HK-2 (cell line): Measurements from ENCODE around the gene SLC35A2.
"Not testable (repeated sequence)": the region's sequence is repeated elsewhere in the genome, so short reads cannot be mapped to it uniquely, and the experiment has no call there.

Source experiments
- DNase-seq: peaks from one replicate; pipeline ENCODE4 v3.0.0-alpha.2; 2018; ENCODE audit not compliant: unreplicated experiment

SLC35A2 gene

DNA sequence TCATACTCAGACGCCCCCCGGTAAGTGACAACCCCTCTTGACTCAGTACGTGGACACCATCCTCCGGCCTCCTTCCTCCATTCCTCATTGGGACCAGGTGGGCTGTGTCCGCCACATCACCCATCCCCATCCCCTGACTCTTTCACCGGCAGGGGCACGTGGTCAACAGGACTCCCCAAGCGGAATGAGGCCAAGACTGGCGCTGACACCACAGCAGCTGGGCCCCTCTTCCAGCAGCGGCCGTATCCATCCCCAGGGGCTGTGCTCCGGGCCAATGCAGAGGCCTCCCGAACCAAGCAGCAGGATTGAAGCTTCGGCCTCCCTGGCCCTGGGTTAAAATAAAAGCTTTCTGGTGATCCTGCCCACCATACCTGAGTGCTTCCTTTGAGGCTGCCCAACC, 8.7 kb downstream of the SLC35A2 start:
- DNase-seq = no peak

DNA sequence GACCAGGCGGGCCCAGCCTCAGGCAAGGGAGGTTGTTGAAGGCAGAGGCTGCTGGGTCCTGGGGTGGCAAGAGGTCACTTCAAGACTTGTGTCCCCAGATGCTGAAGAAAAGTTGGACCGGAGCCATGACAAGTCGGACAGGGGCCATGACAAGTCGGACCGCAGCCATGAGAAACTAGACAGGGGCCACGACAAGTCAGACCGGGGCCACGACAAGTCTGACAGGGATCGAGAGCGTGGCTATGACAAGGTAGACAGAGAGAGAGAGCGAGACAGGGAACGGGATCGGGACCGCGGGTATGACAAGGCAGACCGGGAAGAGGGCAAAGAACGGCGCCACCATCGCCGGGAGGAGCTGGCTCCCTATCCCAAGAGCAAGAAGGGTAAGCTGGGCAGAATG, 9.3 kb downstream of the SLC35A2 start:
- DNase-seq = no peak

DNA sequence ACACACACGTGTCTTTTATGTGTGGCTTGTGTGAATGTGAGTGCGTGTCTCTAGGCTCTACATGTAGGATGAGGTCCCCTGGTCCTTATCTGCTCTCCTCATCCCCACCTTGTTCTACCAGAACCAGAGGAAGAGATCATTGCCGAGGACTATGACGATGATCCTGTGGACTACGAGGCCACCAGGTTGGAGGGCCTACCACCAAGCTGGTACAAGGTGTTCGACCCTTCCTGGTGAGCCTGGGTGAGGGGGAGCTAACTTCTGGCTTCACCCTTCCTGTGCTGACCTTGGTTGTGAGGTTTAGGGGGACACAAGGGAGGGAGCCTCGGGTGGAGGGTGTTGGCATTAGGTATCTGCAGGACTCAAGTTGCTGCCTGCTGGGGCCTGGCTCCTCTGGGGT, 10.4 kb downstream of the SLC35A2 start:
- DNase-seq = no peak

DNA sequence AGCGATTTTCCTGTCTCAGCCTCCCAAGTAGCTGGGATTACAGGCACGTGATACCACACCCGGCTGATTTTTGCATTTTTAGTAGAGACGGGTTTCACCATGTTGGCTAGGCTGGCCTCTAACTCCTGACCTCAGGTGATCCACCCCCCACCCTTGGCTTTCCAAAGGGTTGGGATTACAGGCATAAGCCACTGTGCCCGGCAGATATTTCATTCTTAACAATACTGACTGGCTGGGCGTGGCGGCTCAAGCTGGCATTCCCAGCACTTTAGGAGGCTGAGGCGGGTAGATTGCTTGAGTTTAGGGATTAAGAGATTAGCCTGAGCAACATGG, 12.4 kb downstream of the SLC35A2 start:
- DNase-seq = no peak

DNA sequence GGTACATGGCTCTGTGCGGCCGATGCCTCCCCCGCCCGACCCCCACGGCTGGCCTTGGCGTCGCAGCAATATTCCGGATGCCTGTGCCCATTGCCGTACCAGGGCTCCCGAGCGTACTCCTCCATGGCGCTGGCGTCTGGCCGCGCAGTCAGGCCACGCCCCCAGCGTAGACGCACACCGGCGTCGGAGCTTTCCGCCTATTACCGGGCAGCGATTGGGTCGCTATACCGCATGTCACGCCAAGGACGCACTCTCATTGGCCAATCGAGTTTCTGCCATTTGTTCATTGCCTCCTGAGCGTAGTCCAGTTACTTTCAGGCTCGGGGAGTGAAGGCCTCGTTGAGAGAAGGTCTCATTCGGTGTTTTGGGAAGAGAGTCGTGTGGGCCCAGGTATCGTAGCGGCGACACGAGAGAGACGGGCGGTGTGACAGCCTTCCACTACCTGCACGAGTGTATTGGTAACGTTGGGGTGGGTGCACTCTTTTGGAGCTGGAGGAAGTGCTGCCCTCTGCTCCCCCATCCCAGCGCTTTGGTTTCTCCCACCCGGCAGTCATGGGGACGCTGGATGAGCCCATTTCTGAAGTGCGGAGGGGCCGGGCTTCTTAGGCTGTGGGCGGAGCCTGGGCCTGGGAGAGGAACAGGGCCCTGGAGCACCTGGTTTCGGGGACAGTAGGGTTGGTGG, 13.7 kb downstream of the SLC35A2 start, which contains the start of the genes PQBP1 and TIMM17B:
Gene PQBP1, plus strand, starts transcription at position 306 of the 682 bp plus-strand sequence. CDS start 580 bp downstream, outside the sequence.
Gene TIMM17B, minus strand, starts transcription at position 144 of the 682 bp plus-strand sequence. Its CDS starts 19 bp downstream, at position 125.
- DNase-seq = peak; percentile 88

DNA sequence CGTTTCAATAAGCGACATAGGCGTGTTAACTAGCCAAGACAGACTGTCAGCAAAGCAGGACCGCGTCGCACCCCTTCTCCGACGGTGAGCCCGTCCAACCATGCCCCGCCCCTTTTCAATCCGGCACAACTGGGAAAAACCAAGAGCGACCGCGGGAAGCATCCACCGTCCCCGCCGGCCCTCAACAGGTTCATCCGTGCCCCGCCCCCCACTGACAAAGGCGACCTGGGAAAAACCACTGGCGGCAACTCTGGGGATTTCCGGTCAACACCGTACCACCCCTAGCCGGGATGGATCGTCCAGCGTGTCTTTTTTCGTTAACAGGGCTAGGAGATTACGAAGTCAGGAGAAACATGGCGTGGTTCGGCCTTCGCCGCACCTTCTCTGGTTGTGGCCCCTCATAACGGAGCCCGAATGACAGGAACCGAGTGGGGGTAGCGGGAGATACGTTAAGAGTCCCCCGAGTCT, 14.3 kb downstream of the SLC35A2 start:
- DNase-seq = peak; percentile 84

DNA sequence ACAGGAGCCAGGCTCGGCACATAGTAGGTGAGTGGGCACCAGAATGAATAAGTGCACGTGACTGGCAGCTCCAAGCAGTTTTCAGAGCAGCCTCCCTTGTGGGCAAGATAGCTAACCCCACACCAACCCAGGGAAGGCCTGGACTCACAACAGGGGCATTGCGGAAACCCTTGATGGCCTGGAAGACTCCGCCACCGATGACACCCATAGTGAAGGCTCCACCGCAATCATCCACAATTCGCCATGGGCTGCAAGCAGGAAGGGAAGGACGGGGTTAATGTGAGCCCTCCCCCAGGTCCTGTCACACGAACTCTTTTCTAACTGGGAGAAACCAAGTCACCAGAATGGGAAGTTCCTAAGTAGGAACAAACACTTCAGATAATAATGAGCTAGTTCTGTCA, 14.8 kb downstream of the SLC35A2 start:
- DNase-seq = no peak

DNA sequence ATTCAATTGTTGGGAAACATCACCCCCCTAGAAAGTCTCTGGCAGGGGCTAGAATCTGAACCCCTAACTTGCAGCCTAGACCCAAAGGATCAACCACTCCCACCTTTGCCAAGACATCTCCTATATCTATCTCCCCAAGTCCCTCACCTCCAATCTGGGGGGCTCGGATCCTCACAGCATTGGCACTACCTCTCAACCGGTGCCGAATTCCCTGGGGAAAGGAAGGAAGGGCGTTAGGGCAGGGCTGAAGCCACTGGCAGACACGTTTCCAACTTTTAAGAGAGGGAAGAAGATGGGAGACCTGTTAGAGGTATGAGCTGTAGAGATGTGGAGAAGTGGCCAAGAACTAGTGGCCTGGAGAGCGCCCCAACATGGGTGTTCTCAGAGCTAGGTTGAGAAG, 16.6 kb downstream of the SLC35A2 start:
- DNase-seq = no peak

DNA sequence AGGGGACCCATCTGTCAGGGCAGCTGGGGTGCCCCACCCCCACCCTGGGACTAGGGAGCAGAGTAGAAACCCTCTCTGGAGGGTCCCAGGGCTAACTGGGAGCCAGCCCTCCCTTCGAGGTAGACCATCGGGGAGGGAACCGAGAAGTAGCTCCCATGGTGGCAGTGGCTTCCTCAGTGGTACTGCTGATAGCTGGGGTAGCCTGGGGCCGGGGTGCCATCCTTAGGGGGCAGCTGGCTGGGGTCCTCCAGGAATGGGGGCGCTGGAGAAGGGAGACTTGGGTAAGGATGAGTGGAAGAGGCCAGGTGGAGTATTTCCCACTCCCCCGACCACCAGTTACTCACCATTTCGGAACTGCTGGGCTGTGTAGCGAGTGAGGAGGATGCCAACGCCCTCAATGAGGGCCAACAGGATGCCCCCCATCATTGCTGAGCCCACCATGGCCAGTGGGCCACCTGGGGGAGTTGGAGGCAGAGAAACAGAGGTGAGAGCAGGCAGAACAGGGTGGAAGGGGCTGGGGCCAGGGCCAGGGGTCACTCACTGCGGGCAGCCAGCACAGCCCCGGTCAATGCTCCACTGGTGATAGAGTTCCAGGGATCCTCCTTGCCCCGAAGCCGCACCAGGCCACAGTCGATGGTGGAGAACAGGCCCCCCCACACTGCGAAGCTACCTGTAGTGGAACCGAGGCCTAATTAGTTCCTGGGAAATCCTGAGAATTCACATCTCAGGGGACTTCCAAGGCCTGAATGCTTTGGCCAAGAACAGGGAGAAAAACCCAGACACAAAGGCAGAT, 17.7 kb downstream of the SLC35A2 start:
- no peak for DNase-seq

DNA sequence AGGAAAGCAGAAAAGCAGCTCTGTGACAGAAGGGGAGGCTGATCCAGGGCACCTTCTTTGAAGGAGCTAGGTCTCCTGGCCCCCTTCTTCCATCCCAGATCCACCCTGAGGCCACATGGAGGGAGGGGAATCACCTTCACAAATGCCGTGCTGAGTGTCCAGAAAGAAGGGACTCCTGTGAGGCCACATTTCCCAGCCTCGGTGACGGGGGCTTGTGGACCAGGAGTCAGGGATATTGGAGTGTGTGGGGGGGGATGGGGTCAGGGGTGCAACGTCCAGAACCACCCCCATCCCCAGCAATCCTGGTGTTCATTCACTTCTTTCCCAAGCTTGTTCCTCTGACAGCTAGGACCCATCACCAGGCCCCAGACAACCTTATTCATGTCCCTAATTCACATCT, 18.6 kb downstream of the SLC35A2 start:
- DNase-seq = no peak

DNA sequence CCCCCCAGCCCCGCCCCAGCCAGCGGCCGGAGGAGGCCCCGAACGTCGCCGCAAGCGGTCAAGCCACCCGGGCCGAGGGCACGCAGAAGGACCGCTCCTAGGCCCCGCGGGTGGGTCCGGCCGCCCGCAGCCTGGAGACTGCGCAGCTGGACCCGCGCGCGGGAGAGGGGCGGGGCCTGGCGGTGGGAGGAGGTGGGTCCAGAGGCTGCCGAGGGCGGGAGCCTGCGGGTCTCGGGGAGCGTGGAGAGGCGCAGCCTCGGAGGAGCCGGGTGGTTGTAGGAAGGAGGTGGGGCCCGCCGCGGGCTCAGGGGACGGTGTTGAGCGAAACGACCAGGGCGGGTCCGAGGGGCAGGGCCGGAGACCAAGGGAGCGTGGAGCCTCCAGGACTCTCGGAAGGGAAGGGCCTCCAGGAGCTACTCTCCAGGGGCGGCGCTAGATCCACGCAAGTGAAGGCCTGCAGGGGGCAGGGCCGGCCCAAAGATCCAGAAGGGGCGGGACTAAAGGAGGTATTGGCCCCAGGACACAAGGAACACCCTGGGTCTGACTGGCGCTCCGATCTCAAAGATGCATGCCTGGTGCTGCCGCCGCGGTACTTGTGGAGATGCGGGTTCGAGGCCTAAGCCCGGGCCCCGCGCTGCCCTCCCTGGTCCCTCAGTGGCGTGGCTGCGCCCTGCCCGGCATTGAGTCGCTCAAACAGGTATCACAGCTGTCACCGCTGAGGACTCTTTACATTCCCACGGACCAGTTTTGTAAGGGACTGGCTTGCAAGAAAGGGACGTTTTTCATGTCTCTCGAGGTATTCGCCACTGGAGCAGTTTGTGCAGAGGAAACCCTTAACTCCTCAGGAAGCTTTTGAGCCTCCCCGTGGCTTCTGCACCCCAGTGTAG, 19.8 kb downstream of the SLC35A2 start:
- peak; percentile 92 for DNase-seq

DNA sequence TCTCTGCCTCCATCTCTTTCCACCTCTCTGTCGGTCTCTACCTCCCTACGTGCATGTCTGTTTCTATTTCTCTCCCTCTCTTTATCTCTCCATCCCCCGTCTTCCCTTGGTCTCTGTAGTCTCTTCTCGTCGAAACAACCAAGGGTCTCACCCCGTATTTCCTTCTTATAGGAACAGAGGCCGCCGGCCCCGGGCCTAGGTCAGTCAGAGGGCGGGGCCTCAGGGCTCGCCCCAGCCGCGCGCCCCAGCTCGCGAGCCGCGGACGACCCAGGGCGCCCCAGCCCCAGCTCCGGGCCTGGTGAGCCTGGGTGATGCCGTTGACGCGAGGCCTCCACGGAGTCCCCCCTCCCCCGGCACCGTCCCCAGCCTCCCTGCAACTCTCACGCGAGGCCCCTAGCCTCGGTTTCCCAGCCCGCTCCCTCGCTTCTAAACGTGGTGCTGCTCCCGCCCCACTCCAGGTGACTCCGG, 20.5 kb downstream of the SLC35A2 start:
- no peak for DNase-seq

DNA sequence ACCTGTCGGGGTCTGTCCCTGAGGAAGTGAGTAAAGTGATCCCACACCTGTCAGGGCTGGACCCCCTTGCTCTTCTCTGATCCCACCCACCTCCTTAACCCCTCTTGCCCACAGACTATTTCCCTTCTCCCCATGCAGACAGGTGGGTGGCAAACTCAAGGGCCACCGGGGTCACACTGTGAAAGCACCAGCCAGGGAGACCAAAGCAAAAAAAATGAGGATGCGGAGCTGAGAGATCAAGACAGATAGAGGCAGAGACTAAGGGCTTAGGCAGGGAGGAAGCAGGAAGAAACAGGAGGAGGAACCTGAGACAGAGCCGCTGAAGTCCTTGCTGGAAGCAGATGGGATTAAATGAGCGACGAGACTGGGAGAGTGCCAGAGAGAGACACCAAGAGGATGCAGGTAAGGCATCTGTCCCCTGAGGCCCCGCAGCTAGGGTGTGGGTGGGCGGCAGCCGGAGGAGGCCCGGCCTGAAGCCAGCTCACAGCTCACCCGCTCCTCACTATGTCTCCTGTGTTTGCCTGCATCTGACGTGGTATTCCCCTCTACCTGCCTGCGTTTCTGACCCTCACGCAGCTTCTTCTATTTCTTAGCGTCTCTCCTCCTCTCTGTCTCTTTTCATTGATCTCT, 21.0 kb downstream of the SLC35A2 start:
- DNase-seq = no peak

DNA sequence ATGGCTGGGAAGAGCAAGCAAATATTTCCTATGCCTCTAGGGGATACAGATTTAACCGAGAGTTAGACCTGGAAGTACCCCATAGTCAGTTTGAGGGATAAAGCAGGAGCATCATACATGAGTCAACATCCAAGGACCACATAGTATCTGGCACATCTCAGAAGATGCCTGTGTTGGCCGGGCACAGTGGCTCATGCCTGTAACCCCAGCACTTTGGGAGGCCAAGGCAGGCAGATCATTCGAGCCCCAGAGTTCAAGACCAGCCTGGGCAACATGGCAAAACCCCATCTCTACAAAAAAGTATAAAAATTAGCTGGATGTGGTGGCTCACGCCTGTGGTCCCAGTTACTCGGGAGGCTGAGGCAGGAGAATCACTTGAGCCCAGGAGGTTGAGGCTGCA, 24.9 kb downstream of the SLC35A2 start:
- DNase-seq = not testable (repeated sequence)

DNA sequence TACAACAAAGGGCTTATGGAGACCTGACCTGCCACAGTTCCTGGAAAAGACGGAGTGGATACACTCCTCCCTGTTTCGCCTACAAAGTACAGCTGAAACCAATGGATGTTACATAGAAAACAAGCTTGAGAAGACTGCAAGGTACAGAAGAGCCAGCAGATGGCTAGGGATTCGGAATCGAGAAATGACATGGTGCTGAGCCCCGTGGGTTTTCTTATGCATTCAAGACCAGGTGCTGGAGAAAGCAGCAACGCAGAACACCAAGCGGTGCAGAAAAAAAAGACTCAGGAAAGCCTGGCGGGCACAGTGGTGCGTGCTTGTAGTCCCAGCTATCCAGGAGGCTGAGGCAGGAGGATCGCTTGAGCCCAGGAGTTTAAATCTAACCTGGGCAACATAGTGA, 27.7 kb downstream of the SLC35A2 start:
- DNase-seq = no peak

DNA sequence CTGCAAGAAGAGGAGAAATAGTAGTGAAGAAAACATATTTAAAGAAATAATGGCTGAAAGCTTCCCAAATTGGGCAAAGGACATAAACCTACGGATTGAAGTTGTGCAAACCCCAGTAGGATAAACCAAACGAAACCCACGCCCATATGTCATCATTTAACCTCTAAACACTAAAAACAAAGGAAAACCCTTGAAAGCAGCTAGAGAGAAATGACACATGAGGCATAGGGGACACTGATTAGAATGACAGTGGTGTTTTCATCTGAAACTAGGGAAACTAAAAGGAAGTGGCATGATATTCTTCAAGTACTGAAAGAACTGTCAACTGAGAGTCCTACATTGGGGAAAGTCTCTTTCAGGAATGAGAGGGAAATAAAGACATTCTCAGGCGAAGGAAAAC, 34.5 kb downstream of the SLC35A2 start:
- DNase-seq = not testable (repeated sequence)

DNA sequence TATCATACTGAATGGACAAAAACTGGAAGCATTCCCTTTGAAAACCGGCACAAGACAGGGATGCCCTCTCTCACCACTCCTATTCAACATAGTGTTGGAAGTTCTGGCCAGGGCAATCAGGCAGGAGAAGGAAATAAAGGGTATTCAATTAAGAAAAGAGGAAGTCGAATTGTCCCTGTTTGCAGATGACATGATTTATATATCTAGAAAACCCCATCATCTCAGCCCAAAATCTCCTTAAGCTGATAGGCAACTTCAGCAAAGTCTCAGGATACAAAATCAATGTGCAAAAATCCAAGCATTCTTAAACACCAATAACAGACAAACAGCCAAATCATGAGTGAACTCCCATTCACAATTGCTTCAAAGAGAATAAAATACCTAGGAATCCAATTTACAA, 39.4 kb downstream of the SLC35A2 start:
- not testable (repeated sequence) for DNase-seq

DNA sequence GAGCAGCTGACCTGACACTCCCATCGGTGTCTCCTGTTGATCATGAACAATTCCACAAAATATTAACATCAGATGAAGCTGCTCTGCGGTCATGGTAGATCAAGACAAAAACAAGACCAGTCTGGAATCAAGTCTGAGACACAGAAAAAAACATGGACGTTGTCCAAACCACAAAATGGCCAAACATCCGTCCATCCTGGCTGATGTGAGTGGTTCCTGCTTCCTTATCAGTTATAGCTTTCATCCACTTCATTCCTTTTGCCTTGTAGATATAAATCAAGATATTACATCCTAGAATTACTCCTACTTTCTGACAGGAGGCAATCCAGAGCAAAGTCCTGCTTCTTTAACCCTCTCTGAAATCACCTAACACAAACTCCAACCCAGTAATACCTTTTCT, 47.2 kb downstream of the SLC35A2 start:
- DNase-seq = peak; percentile 11

DNA sequence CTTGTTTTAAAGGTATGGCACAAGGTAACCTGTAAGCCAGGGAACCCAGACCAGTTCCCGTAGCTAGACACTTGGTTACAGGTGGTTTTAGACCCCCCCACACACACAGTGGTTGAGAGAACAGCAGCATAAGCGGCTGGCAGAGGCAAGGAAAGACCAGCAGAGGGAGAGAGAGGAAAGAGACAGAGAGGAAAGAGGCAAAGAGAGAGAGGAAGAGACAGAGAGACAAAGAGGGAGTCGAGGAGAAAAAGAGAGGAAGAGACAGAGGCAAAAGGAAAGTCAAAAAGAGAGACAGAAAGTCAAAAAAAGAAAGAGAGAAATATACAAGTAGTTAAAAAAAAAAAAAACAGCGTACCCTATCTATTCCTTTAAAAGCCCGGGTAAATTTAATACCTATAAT, 56.5 kb downstream of the SLC35A2 start:
- no peak for DNase-seq

DNA sequence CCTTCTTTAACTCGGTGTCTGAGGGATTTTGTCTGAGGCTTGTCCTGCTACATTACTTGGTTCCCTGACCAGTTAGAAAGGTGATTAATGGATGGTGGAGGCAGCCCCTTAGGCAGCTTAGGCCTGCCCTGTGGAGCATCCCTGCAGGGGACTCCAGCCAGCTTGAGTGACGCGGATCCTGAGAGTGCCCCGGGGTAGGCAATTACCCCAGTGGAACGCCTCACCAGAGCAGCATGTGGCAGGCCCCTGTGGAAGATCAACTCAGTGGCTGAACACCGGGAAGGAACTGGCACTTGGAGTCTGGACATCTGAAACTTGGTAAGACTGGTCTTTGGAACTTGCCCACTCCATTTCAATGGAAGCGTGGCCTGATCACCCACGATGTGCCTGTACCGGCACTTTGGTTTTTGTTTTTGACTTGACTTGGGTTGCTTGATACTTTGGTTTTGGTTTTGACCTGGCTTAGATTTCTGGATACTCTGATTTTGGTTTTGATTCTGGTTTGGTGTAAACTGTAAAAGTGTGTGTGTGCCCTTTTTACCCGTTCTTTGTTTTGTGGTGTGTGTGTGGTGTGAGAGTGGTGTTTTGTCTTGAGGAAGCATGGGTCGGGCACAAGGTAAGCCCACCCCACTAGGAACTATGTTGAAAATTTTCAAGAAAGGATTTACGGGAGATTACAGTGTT, 57.2 kb downstream of the SLC35A2 start:
- not testable (repeated sequence) for DNase-seq

DNA sequence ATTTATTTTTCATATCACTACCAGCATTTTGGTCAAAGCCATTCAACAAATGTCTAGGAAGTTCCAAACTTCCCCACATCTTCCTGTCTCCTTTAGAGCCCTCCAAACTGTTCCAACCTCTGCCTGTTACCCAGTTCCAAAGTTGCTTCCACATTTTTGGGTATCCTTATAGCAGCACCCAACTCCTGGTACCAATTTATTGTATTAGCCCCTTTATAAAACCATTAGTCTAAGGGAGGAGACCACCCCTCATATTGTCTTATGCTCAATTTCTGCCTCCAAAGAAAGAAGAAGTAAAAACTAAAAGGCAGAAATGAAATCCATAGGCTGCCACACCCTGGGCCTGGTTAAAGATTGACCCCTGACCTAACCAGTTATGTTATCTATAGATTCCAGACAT, 58.0 kb downstream of the SLC35A2 start:
- DNase-seq = not testable (repeated sequence)
